Activated T-cell treated with anti-CD3 and anti-CD28 coated beads, Interleukin-2, amount 50 U/mL, for 4 hours (primary cell): Measurements from ENCODE around the gene MAFG. TPM values are rescaled to one million over a fixed set of nuclear protein-coding genes. Genes with fewer than 3 reads are reported as not detected.

ENCODE experiments used
- ATAC-seq, 2 donors: fragments of 200-7000 bp; cut with Tn5 transposase; one replicate each; pipeline ENCODE4 v1.10.0; 2021
- DNase-seq: peaks from one replicate; pipeline ENCODE4 v3.0.0-alpha.2; 2020
- H3K27me3 Mint-ChIP-seq: one replicate; pipeline ENCODE4 v1.8.0; 2021; ENCODE audit warnings: low read depth, mixed read lengths
- H3K36me3 Mint-ChIP-seq: one replicate; pipeline ENCODE4 v1.8.0; 2022; ENCODE audit warnings: mixed read lengths; ENCODE audit not compliant: insufficient read depth
- H3K4me1 Mint-ChIP-seq: one replicate; pipeline ENCODE4 v1.8.0; 2021; ENCODE audit warnings: low read depth, mixed read lengths
- H3K4me3 Mint-ChIP-seq: one replicate; pipeline ENCODE4 v1.8.0; 2021; ENCODE audit warnings: mild to moderate bottlenecking, moderate library complexity, mixed read lengths
- H3K9me3 Mint-ChIP-seq: one replicate; pipeline ENCODE4 v1.8.0; 2021; ENCODE audit warnings: mixed read lengths
- total RNA-seq, 3 donors: library from RNA; stranded (reverse); gene quantifications; one replicate each; pipeline ENCODE4 v1.2.1, GENCODE V29; 2021

Gene MAFG
- total RNA-seq, 3 donors from 2014 or later: 42.9 to 50.9 (median 43.4) TPM

GRCh38 chr17:81915331-81915730, 12.2 kb downstream of the MAFG start:
- Mint-ChIP-seq H3K36me3 (peaks cover 16% of the 10 kb centered on the region), H3K4me1 (peaks cover 27% of the 10 kb centered on the region), H3K9me3 (no peaks in the 10 kb centered on the region), H3K27me3 (no peaks in the 10 kb centered on the region), H3K4me3 (no peak overlapping the region)
- no peak for ATAC-seq
- no peak for DNase-seq

GRCh38 chr17:81914103-81914850, 13.3 kb downstream of the MAFG start:
- Mint-ChIP-seq H3K27me3 (no peaks in the 10 kb centered on the region), H3K4me1 (peaks cover 33% of the 10 kb centered on the region), H3K9me3 (no peaks in the 10 kb centered on the region), H3K4me3 (no peak overlapping the region), H3K36me3 (peaks cover 16% of the 10 kb centered on the region)
- ATAC-seq (no peak), DNase-seq (no peak)

- H3K4me3 Mint-ChIP-seq: no peak overlapping the region
These were observed 14.0 kb downstream of the MAFG start for GRCh38 chr17:81913394-81914102.

GRCh38 chr17:81912441-81913309, 14.9 kb downstream of the MAFG start:
- Mint-ChIP-seq H3K4me3 (no peak overlapping the region), H3K9me3 (no peaks in the 10 kb centered on the region), H3K4me1 (peaks cover 29% of the 10 kb centered on the region), H3K27me3 (no peaks in the 10 kb centered on the region), H3K36me3 (peaks cover 16% of the 10 kb centered on the region)
- DNase-seq: no peak
- ATAC-seq: no peak

More at GRCh38 chr17:81913394-81914102, 14.0 kb downstream of the MAFG start:
- Mint-ChIP-seq H3K36me3 (peaks cover 16% of the 10 kb centered on the region), H3K4me1 (peaks cover 34% of the 10 kb centered on the region), H3K27me3 (no peaks in the 10 kb centered on the region), H3K9me3 (no peaks in the 10 kb centered on the region)
- ATAC-seq (no peak), DNase-seq (no peak)

- H3K36me3 Mint-ChIP-seq: peaks cover 12% of the 10 kb centered on the region
- H3K27me3 Mint-ChIP-seq: no peaks in the 10 kb centered on the region
- DNase-seq (no peak), ATAC-seq (no peak)
- no peaks in the 10 kb centered on the region for H3K9me3 Mint-ChIP-seq
- H3K4me3 Mint-ChIP-seq: peak overlapping the region; percentile 37
- H3K4me1 Mint-ChIP-seq: peaks cover 24% of the 10 kb centered on the region
These were observed 15.6 kb downstream of the MAFG start for GRCh38 chr17:81911969-81912368.

GRCh38 chr17:81911277-81911961, 16.1 kb downstream of the MAFG start, which contains the start of gene PCYT2:
Gene PCYT2 (minus strand): TSS chr17:81911399. CDS start chr17:81911355, 44 bp downstream.
- H3K4me3 Mint-ChIP-seq: peak within 1 kb of the TSS; percentile 86
- H3K4me1 Mint-ChIP-seq: peaks cover 19% of the 10 kb centered on the region
- no peaks in the 10 kb centered on the region for H3K27me3 Mint-ChIP-seq
- peaks cover 12% of the 10 kb centered on the region for H3K36me3 Mint-ChIP-seq
- no peaks in the 10 kb centered on the region for H3K9me3 Mint-ChIP-seq
- DNase-seq: peak; percentile 93
- ATAC-seq: peak; percentile 91 to 93

- peak; percentile 46 to 54 for ATAC-seq
- Mint-ChIP-seq H3K4me1 (peaks cover 14% of the 10 kb centered on the region), H3K4me3 (peak overlapping the region; percentile 86), H3K9me3 (no peaks in the 10 kb centered on the region), H3K36me3 (peaks cover 12% of the 10 kb centered on the region), H3K27me3 (no peaks in the 10 kb centered on the region)
- no peak for DNase-seq
These were observed 16.7 kb downstream of the MAFG start for GRCh38 chr17:81910840-81911276.

- H3K4me1 Mint-ChIP-seq: peaks cover 10% of the 10 kb centered on the region
- no peak for ATAC-seq
- H3K4me3 Mint-ChIP-seq: peak overlapping the region; percentile 86
- no peaks in the 10 kb centered on the region for H3K9me3 Mint-ChIP-seq
- H3K27me3 Mint-ChIP-seq: no peaks in the 10 kb centered on the region
- DNase-seq: no peak
- H3K36me3 Mint-ChIP-seq: peaks cover 10% of the 10 kb centered on the region
These were observed 17.3 kb downstream of the MAFG start for GRCh38 chr17:81909966-81910839.

- H3K9me3 Mint-ChIP-seq: no peaks in the 10 kb centered on the region
- peaks cover 10% of the 10 kb centered on the region for H3K36me3 Mint-ChIP-seq
- peak overlapping the region; percentile 29 for H3K4me3 Mint-ChIP-seq
- ATAC-seq: no peak
- peaks cover 10% of the 10 kb centered on the region for H3K4me1 Mint-ChIP-seq
- DNase-seq: no peak
- H3K27me3 Mint-ChIP-seq: no peaks in the 10 kb centered on the region
These were observed 18.3 kb downstream of the MAFG start for GRCh38 chr17:81909231-81909630.

- peaks cover 10% of the 10 kb centered on the region for H3K4me1 Mint-ChIP-seq
- H3K27me3 Mint-ChIP-seq: no peaks in the 10 kb centered on the region
- ATAC-seq (no peak), DNase-seq (no peak)
- H3K36me3 Mint-ChIP-seq: peaks cover 12% of the 10 kb centered on the region
- H3K4me3 Mint-ChIP-seq: no peak overlapping the region
- H3K9me3 Mint-ChIP-seq: no peaks in the 10 kb centered on the region
These were observed 18.7 kb downstream of the MAFG start for GRCh38 chr17:81908793-81909192.

- DNase-seq (no peak), ATAC-seq (no peak)
- Mint-ChIP-seq H3K4me1 (peaks cover 10% of the 10 kb centered on the region), H3K36me3 (peaks cover 2% of the 10 kb centered on the region), H3K27me3 (no peaks in the 10 kb centered on the region), H3K9me3 (no peaks in the 10 kb centered on the region), H3K4me3 (no peak overlapping the region)
These were observed 20.1 kb downstream of the MAFG start for GRCh38 chr17:81907219-81908145.

- Mint-ChIP-seq H3K9me3 (no peaks in the 10 kb centered on the region), H3K27me3 (no peaks in the 10 kb centered on the region), H3K4me3 (no peak overlapping the region), H3K4me1 (peaks cover 9% of the 10 kb centered on the region), H3K36me3 (peaks cover 2% of the 10 kb centered on the region)
- ATAC-seq: no peak
- DNase-seq: no peak
These were observed 20.9 kb downstream of the MAFG start for GRCh38 chr17:81906476-81907218.
